Right atrium auricular region (tissue), 2 donors: ENCODE measurements around the gene A3GALT2. TPM values are rescaled to one million over a fixed set of nuclear protein-coding genes. Genes with fewer than 3 reads are reported as not detected.

ENCODE experiments used
- DNase-seq: peaks from one replicate; pipeline ENCODE4 v3.0.0-alpha.2; 2019; ENCODE audit warnings: low spot score
- H3K27ac ChIP-seq, 2 donors: fragments of 200-600 bp; sonication (generic); 1 replicate in 1 of 2; 2 replicates in 1 of 2; pipeline ENCODE4 v1.5.1; 2016 to 2019
- H3K27me3 ChIP-seq, 2 donors: fragments of 200-600 bp; sonication (generic); one replicate each; pipeline versions ENCODE4 v1.5.1 to v1.6.0; 2017 to 2019
- H3K36me3 ChIP-seq: fragments of 200-600 bp; sonication (generic); one replicate; pipeline ENCODE4 v1.5.1; 2016
- H3K4me1 ChIP-seq, 2 donors: fragments of 200-600 bp; sonication (generic); one replicate each; pipeline versions ENCODE4 v1.5.1 to v1.6.0; 2017 to 2019
- H3K4me3 ChIP-seq, 2 donors: fragments of 200-600 bp; sonication (generic); 1 replicate in 1 of 2; 2 replicates in 1 of 2; pipeline ENCODE4 v1.5.1; 2017 to 2019; ENCODE audit warnings: mild to moderate bottlenecking in 1 of 2, moderate library complexity in 1 of 2
- H3K9me3 ChIP-seq, 2 donors: fragments of 200-600 bp; sonication (generic); one replicate each; pipeline ENCODE4 v1.5.1; 2019
- CTCF ChIP-seq, 2 donors: fragments of 200-600 bp; sonication (generic); IDR thresholded peaks; one replicate each; pipeline ENCODE4 v1.5.1; 2019; ENCODE audit warnings: antibody characterized with exemption in 2 of 2
- total RNA-seq, 2 donors: library from RNA; depleted of rRNA; stranded (reverse); fragments of >200 nt; gene quantifications; one replicate each; pipeline ENCODE4 v1.1.0, GENCODE V29; 2016

The A3GALT2 gene
- total RNA-seq, 2 donors from 2014 or later = not detected

DNA sequence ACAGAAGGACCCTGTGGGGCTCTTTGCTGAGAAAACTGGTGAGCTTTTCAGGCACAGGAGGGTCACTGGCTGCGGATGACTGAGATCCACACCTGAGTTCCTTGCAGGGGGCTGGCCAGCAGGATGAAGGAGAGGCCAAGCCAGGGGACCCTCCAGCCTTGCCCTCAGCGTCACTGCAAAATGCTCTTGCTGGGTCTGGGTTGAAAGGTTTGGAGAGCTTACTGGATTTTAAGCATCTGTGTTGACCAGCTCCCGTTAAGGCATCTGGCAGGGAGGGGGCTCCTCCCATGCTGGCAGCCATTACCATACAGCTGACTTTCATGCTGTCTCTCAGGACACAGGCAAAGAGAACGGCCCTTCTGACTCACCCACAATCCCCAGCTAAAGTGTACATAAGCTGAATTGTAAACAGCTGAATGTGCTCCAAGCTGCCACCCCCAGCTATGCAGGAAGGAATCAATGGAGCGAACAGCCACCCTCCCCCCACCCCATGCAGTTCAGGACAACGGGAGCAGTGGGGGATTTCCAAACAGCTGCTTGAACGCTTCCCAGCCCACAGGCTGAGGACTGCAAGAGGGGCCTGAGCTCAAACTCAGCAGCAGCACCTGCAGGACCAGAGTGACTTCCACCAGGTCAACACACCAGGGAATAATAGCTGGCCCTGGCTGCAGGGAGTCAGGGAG lies 21.3 kb upstream of the A3GALT2 start:
- Histone ChIP-seq H3K27ac (peak overlapping the region; percentile 99 to 100), H3K36me3 (peaks cover 21% of the 10 kb centered on the region), H3K27me3 (no peaks in the 10 kb centered on the region), H3K4me1 (peaks cover 0 to 99% of the 10 kb centered on the region in 2 donors), H3K9me3 (no peaks in the 10 kb centered on the region), H3K4me3 (peak overlapping the region; percentile 4 to 5)
- TF ChIP-seq CTCF (IDR thresholded peaks at IDR 0.05) = no peak
- DNase-seq = peak; percentile 89

DNA sequence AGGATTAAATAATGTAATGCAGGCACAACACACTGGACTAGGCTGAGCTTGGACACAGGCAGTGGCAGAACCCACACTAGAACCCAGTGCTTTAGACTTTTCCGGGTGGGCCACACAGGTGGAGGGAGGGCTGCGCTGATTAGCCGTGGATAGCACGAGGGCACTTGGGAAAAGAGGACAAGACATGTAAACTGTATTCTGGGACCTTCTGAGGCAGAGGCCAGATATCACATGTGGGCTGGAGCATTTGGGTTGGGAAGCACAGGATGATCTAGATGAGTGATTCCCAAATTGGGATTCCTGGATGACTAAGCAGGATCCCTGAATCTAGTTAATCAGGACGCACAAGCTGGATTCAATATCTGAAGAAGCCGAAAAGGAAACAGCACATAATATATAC lies 20.3 kb upstream of the A3GALT2 start:
- Histone ChIP-seq H3K4me3 (no peak overlapping the region), H3K27me3 (no peaks in the 10 kb centered on the region), H3K36me3 (peaks cover 21% of the 10 kb centered on the region), H3K9me3 (no peaks in the 10 kb centered on the region), H3K4me1 (peaks cover 0 to 99% of the 10 kb centered on the region in 2 donors), H3K27ac (peak overlapping the region; percentile 99 to 100)
- no peak for TF ChIP-seq CTCF (IDR thresholded peaks at IDR 0.05)
- no peak for DNase-seq

DNA sequence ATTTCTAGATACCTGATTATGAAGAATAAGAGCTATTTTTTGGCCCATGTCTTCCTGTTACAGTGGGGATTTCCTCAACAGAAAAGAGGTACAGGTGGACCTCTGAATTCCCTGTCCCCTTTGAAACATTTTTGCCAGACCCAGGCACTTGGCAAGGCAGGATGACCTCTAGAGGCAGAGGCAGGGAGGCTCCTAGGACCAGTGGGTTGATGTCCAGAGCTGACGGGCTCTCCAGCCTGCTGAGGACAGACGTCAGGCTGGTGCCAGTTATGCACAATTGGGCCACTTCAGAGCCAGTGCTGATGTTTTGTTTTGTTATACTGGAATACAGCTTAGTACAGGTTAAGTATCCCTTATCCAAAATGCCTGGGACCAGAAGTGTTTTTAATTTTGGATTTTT lies 18.5 kb upstream of the A3GALT2 start:
- no peaks in the 10 kb centered on the region for H3K27me3 ChIP-seq
- H3K9me3 ChIP-seq = no peaks in the 10 kb centered on the region
- peak overlapping the region; percentile 99 to 100 for H3K27ac ChIP-seq
- H3K4me1 ChIP-seq = peaks cover 0 to 99% of the 10 kb centered on the region in 2 donors
- DNase-seq = peak; percentile 83
- H3K4me3 ChIP-seq = peak overlapping the region in 1 of 2 donors; percentile 22
- peaks cover 27% of the 10 kb centered on the region for H3K36me3 ChIP-seq
- TF ChIP-seq CTCF (IDR thresholded peaks at IDR 0.05) = peak in 1 of 2 donors; percentile 37

DNA sequence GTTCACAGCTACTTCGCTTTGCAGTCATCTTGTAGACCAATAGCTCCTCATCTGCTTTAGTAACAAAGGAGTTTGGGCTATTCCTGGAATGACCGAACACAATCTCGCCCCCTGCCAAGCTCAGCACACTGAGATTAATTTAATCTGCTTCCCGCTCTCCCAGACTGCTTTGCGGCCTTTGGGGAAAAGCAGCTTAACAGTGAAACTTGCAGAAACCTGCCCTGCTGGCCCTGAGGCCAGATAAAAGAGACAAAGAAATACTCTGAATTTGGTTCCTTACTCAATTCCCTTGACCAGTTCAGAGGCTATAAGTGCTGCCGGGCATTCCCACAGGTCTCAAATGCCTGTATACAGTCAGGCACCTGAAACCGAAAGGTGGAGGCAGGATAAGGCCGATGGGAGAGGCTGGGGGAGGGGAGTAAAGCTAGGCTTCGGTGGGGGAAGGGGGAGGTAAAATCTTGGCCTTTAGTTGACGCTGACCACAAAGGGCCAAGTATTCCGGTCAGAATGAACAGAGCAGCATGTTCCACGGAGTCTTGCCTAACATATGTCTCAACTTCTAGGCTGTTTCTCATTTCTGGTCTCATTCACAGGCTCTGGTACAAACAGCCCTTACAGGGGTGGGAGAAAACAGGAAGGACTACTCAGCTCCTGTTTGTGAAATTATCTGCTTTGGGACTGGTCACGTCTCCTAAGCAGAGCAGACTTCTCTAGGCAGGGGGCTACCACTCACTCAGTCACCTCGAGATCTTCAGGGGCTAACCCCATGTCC lies 17.7 kb upstream of the A3GALT2 start:
- Histone ChIP-seq H3K9me3 (no peaks in the 10 kb centered on the region), H3K4me3 (peak overlapping the region; percentile 13 to 22), H3K27me3 (no peaks in the 10 kb centered on the region), H3K36me3 (peaks cover 27% of the 10 kb centered on the region), H3K4me1 (peaks cover 0 to 99% of the 10 kb centered on the region in 2 donors), H3K27ac (peak overlapping the region; percentile 99 to 100)
- peak; percentile 88 for DNase-seq
- TF ChIP-seq CTCF (IDR thresholded peaks at IDR 0.05) = no peak

DNA sequence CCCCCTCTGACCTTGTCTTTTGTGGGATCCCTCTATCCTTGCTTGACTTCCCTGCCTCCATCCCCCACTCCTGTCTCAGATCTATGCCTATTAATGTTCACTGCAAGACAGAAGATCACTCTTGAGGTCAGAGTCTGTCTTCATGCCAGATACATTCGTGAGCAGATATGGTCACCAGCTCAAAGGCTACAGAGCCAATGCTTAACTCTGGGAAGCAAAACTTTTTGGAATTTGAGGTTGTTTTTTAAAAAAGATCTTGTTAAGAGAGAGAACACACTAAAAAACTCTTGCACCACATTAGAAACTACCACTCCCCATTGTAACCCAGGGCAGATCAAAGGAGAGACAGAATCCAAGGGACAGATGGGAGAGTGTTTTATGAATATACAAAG lies 17.1 kb upstream of the A3GALT2 start:
- Histone ChIP-seq H3K27me3 (no peaks in the 10 kb centered on the region), H3K4me1 (peaks cover 0 to 100% of the 10 kb centered on the region in 2 donors), H3K27ac (peak overlapping the region; percentile 99 to 100), H3K36me3 (peaks cover 33% of the 10 kb centered on the region), H3K9me3 (no peaks in the 10 kb centered on the region), H3K4me3 (no peak overlapping the region)
- no peak for DNase-seq
- TF ChIP-seq CTCF (IDR thresholded peaks at IDR 0.05) = no peak
